Retinal pigment epithelial cell (primary cell): ENCODE measurements around the gene XRCC4.

ENCODE experiments used
- DNase-seq: peaks from one replicate; pipeline ENCODE4 v3.0.0-alpha.2; 2010; ENCODE audit warnings: low read depth
- H3K4me3 ChIP-seq: 2 replicates; pipeline ENCODE4 v1.5.1; 2011; ENCODE audit warnings: mild to moderate bottlenecking, low read length, control low read depth, moderate library complexity
- CTCF ChIP-seq: conservative IDR thresholded peaks from 2 replicates; pipeline ENCODE4 v1.5.1; 2011; ENCODE audit warnings: low read depth, low read length, control low read depth, inconsistent platforms

XRCC4 gene

GRCh38 chr5:83099001-83099400, 21.7 kb downstream of the XRCC4 start:
- DNase-seq: no peak
- H3K4me3 ChIP-seq: no peak overlapping the region
- TF ChIP-seq CTCF: no peak

- H3K4me3 ChIP-seq: no peak overlapping the region
- no peak for TF ChIP-seq CTCF
Measured at GRCh38 chr5:83099445-83099844, 22.1 kb downstream of the XRCC4 start.

GRCh38 chr5:83101514-83101913, 24.2 kb downstream of the XRCC4 start:
- TF ChIP-seq CTCF: no peak
- no peak for DNase-seq
- no peak overlapping the region for H3K4me3 ChIP-seq

More at GRCh38 chr5:83099445-83099844, 22.1 kb downstream of the XRCC4 start:
- no peak for DNase-seq

GRCh38 chr5:83102364-83102980, 25.1 kb downstream of the XRCC4 start:
- TF ChIP-seq CTCF: no peak
- H3K4me3 ChIP-seq: no peak overlapping the region
- no peak for DNase-seq

GRCh38 chr5:83104021-83104420, 26.7 kb downstream of the XRCC4 start:
- H3K4me3 ChIP-seq: no peak overlapping the region
- TF ChIP-seq CTCF: no peak
- no peak for DNase-seq

GRCh38 chr5:83107692-83108420, 30.5 kb downstream of the XRCC4 start:
- TF ChIP-seq CTCF: no peak
- no peak for DNase-seq
- no peak overlapping the region for H3K4me3 ChIP-seq

- no peak overlapping the region for H3K4me3 ChIP-seq
- no peak for DNase-seq
- no peak for TF ChIP-seq CTCF
Measured at GRCh38 chr5:83109380-83109779, 32.0 kb downstream of the XRCC4 start.
